Sciatic nerve (tissue), 2 donors: Measurements from ENCODE around the gene SMAD5. TPM values are rescaled to one million over a fixed set of nuclear protein-coding genes. Genes with fewer than 3 reads are reported as not detected.

Experiments
- ATAC-seq: fragments of 200-7000 bp; cut with Tn5 transposase; one replicate; pipeline ENCODE4 v1.9.1; 2020; ENCODE audit warnings: mild to moderate bottlenecking, moderate library complexity
- DNase-seq: peaks from one replicate; pipeline ENCODE4 v3.0.0-alpha.2; 2020; ENCODE audit warnings: low spot score
- intact Hi-C: fragments of 100-400 bp; cut with DNase I; formaldehyde crosslinking; loops from one replicate; pipeline ENCODE4 v1.14.2; 2022
- total RNA-seq: library from RNA; stranded (reverse); fragmentation: NEBNext Ultra II Directional; extraction: Animal tissue kit (Norgen Biotek cat#: 25700); gene quantifications from one replicate; pipeline ENCODE4 v1.2.1, GENCODE V29; 2021
- donor health status: DM: no; HTN: no; CAD: no.
- donor health status: DM: no; HTN: no; CAD: no.

Gene SMAD5
- total RNA-seq, 1 donor from 2014 or later, result 114 TPM

DNA sequence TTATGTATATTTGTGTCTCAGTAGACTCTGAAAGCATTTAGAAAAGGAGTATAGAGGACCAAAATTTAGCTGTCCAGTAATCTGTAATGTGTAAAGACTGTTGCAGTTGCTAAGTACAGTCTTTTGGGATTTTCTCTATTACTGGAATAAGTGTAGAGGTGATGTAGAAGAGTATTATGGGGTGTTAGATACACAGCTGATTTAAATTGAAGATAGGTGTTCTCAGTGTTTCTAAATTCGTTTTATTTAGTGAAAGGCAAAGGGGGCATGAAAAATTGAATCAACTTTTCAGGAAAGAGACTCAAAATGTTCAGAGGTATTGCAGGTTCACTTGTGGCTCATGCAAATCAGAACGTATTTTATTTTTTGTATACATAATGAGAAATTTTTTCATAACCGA lies 13.6 kb downstream of the SMAD5 start:
- ATAC-seq, result no peak
- no peak for DNase-seq
- intact Hi-C loops, result no loop called here

DNA sequence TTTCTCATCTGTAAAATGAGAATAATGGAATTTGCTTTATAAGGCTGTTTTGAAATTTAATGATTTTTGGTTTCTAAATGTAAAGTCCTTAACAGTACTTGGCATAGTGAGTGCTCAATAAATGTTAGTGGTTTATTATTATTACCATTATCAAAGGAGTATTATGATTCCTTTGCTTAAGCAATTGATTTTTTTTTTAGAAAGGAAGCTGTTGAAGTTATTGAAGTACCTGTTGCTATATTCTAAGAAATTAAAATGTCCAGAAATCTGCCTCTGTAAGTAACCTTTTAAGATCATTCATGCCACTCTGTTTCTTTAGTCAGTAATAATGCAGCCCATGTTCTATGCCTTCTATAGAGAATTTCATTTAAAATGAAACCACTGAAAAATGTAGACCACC lies 15.0 kb downstream of the SMAD5 start:
- intact Hi-C loops, result no loop called here
- no peak for DNase-seq
- no peak for ATAC-seq

DNA sequence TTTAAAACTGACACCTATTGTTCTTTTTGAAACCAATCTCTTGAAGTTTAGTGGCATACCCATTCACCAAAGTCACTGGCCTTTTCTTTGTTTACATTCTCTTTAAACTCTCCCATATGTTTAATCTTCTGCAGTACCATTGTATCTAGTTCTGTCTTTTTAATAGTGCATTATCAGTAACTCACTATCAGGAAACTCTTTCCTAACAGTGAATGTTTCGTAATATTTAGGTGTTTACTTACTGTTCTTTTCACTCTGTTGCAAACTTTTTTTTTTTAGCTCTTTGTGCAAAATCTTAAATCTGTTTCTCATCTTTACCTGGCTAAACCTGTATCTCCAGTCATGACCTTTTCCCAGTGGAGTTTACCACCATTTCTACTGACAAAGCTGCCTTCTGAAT lies 17.2 kb downstream of the SMAD5 start:
- ATAC-seq (no peak), DNase-seq (no peak)
- intact Hi-C loops, result no loop called here

DNA sequence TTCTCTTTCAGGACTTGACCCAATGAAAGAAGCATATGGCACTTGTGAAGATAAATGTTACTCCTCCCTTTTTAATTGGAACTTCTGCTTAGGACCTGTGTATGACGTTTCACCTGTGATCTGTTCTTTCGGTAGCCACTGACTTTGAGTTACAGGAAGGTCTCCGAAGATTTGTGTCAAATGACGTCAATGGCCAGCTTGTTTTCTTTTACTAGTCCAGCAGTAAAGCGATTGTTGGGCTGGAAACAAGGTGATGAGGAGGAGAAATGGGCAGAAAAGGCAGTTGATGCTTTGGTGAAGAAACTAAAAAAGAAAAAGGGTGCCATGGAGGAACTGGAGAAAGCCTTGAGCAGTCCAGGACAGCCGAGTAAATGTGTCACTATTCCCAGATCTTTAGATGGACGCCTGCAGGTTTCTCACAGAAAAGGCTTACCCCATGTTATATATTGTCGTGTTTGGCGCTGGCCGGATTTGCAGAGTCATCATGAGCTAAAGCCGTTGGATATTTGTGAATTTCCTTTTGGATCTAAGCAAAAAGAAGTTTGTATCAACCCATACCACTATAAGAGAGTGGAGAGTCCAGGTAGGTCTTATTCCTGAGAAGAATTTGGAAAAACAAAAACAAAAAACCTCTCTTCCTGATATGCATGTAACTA lies 21.1 kb downstream of the SMAD5 start:
- intact Hi-C loops, result no loop called here
- no peak for ATAC-seq
- no peak for DNase-seq

DNA sequence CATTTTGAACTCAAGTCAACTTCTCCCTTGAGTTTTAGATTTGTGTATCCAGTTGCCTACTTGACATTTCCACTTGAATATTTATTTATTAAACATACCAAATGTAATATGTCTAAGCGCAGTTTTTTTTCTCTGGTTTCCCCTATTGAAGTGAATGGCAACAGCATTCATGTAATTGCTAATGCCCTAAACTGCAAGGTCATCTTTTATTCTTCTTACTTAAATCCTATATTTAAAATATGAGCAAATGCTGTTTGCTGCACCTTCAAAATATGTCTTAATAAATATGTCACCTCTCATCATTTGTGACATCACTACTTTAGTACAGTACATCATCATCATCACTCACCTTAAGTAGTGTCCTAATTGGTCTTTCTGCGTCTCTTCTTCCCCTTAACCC lies 22.4 kb downstream of the SMAD5 start:
- ATAC-seq, result no peak
- intact Hi-C loops, result no loop called here
- DNase-seq, result no peak

DNA sequence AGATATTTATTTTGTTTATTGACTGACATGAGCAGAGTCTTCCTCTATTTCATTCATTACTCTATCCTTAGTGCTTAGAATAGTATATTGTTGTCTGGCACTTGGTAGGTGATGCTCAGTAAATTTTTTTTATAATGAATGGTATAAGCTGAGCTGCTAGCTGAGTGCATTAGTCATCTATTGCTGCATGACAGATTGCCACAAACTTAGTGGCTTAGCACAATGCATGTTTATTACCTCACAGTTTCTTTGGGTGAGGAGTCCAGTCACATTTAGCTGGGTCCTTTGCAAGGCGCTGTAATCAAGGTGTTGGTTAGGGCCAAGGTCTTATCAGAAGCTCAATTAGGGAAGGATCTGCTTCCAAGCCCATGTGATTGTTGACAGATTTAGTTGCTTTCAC lies 23.1 kb downstream of the SMAD5 start:
- ATAC-seq (no peak), DNase-seq (no peak)
- intact Hi-C loops, result no loop called here

DNA sequence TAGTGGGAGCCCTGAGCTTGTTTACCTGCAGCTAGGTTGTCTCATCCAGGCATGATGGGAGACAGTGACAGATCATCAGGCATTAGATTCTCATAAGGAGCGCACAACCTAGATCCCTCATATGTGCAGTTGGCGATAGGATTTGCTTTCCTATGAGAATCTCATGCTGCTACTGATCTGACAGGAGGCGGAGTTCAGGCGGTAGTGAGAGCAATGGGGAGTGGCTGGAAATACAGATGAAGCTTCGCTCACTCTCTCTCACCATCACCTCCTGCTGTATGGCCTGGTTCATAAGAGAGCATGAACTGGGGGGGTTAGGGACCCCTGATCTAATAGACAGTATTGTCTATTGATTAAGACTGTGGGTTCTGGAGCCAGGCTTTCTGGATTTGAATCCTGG lies 24.9 kb downstream of the SMAD5 start:
- DNase-seq, result no peak
- no peak for ATAC-seq
- intact Hi-C loops, result no loop called here

DNA sequence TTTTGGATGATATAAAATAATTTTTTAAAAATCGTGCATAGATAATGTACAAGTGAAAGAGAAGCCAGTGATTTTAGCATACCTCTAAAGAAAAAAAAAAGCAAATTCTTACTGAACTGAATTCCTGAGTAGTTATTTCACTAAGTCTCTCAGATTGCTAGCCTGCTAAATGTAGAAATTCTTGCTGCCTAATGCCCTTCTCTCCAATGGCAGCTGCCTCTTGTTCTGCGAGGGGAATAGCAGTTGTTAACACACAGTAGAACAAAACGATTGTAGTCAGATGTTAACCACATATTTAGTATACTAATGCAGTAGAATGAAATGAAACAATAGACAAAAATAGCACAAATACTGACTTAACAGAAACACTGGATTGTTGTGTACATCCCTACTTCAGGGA lies 26.8 kb downstream of the SMAD5 start:
- DNase-seq (no peak), ATAC-seq (no peak)
- intact Hi-C loops, result no loop called here

DNA sequence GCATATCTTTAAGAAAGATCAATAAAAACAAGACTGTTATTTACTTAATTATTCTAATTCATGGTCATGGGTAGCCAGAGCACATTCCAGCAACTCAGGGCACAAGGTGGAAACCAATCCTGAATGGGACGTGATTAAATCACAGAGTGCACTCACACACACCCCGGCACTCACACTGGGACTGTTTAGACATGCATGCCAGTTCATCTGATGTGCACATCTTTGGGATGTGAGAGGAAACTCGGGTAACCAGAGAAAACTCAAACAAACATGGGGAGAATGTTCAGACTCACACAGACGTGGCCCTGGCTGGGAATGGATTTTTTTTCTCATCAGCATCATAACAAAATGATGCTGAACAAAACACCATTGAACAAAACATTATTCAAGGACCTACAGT lies 29.4 kb downstream of the SMAD5 start:
- ATAC-seq (no peak), DNase-seq (no peak)
- intact Hi-C loops, result no loop called here

DNA sequence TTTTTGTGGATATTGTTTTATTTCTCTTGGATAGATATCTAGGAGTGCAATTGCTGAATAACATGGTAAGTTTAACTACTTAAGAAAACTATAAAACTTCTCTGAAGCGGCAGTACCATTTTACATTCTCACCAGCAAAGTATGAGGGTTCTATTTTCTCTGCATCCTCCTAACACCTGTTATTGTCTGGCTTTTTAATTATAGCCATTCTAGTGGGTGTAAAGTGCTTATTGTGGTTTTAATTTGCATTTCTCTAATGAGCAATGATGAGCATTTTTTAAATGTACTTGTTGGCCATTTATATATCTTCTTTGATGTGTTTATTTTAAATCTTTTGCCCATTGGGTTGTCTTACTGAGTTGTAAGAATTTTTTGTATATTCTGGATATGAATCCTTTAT lies 31.6 kb downstream of the SMAD5 start:
- intact Hi-C loops, result no loop called here
- no peak for DNase-seq
- no peak for ATAC-seq

DNA sequence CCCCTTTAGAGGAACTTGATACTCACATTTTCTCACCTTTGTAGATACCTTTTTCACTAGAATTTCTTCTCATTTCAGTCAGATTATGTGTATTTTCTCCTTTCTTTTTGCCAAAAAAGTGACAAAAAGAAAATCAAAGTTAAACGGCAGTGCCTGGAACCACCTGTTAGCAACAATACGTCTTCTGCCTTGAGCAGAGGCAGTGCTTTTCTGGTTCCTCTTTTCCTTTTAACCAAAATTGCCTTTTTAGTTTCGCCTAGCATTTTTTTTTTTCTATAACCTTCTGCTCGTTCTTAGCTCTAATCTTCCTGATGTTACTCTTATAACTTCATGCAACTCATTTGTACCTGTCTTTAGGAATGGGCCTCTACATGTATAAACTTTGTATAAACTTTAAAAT lies 34.3 kb downstream of the SMAD5 start:
- intact Hi-C loops, result no loop called here
- DNase-seq (no peak), ATAC-seq (no peak)

DNA sequence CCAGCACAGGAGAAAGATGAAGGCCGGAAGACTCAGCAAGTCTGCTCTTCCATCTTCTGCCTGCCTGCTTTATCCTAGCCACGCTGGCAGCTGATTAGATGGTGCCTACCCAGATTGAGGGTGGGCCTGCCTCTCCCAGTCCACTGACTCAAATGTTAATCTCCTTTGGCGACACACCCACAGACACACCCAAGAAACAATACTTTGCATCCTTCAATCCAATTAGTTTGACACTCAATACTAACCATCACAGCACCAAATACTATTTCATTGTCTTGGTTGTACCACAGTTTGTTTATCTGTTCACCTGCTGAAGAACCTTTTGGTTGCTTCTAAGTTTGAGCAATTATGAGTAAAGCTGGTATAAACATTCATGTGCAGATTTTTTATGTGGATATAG lies 36.6 kb downstream of the SMAD5 start:
- intact Hi-C loops, result no loop called here
- no peak for DNase-seq
- no peak for ATAC-seq

DNA sequence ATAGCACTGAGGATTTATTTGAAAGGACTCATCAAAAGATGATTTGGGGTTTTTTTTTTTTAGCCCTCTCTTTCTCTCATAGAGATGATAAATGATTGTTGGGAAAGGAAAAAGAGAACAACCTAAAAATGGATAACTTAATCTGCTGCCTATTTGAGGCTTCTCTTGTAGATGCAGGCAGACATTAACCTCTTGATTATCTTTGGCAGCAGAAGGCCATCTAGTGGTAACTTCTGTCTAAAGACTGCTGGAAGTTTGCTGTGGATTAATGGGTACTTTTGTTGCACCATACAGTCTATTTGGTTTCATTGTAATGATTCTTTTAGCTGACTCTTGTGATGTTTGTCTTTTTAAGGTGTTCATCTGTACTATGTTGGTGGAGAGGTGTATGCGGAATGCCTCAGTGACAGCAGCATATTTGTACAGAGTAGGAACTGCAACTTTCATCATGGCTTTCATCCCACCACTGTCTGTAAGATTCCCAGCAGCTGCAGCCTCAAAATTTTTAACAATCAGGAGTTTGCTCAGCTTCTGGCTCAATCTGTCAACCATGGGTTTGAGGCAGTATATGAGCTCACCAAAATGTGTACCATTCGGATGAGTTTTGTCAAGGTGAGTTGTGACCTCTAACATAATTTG lies 41.5 kb downstream of the SMAD5 start:
- ATAC-seq, result no peak
- DNase-seq, result no peak
- intact Hi-C loops, result loop anchor here (5.0 kb wide), 1 partner anchor 37 kb away; no protein-coding TSS in a partner anchor

DNA sequence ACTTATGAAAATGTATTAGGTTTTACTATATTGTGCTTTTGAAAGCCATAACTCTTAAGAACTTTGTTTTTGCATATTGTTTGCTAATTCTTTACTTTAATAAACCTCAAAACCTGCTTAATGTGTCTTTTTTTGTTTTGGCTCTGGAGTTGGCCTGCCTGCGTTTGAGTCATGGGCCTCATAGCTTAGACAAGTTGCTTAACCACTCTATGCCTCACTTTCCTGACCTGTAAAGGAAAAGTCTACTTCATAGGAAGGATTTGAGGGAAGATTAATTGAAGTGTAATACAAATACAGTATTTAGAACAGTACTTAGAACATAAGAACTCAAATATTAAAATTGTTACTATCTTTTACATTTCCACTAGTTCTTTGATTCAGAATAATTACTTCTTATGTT lies 50.0 kb downstream of the SMAD5 start:
- intact Hi-C loops, result no loop called here
- no peak for ATAC-seq
- DNase-seq, result no peak

DNA sequence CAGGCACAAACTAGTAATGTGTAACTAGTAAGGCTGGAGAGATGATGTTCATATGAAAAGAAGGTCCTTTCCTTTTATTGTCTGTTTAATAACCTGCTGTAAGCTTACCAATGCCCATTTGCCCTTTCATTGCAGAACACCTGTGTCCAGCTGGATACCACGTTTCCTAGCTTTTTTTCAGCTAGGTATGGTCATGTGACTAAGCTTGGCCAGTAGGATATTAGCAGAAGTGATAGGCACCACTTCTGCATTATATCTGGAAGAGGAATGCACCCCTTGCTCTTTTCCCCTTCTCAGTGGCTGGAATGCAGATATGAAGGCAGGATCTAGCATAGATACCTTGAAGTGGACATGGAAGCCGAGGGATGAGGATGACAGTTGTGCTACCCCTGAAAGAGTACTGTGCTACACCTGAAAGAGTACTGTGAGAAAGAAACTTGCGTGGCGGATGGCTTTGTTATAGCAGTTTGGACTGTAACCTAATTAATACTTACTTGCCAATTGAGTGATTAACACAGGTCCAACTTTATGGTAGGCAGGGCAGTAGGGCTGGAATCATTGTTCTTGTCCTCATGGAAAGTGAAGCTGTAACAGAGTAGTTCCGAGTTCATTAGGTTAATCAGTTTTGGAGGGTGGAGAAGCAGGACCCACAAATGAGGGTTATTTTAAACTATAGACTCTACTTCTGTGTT lies 53.5 kb downstream of the SMAD5 start:
- intact Hi-C loops, result loop anchor here (5.0 kb wide), 1 partner anchor 721 kb away; no protein-coding TSS in a partner anchor
- DNase-seq (no peak), ATAC-seq (no peak)

DNA sequence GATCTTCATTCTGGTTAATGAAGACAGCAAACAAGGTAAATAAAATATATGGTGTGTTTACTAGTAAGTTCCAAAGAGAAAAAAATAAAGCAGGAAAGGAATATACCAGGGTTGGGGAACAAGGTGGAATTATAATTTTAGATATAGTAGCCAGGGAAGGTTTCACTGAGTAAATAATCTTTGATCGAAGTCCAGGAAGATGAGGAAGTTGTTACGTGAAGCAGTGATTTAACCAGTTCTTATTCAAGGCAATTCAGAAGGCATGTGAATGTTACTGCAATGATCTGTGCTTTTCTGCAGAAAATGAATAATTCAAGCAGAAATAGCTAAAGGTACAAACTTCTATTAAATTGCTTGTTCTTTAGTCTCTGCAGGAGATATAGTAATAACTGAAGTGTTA lies 54.2 kb downstream of the SMAD5 start:
- ATAC-seq, result no peak
- DNase-seq, result no peak
- intact Hi-C loops, result loop anchor here (5.0 kb wide), 1 partner anchor 721 kb away; no protein-coding TSS in a partner anchor

DNA sequence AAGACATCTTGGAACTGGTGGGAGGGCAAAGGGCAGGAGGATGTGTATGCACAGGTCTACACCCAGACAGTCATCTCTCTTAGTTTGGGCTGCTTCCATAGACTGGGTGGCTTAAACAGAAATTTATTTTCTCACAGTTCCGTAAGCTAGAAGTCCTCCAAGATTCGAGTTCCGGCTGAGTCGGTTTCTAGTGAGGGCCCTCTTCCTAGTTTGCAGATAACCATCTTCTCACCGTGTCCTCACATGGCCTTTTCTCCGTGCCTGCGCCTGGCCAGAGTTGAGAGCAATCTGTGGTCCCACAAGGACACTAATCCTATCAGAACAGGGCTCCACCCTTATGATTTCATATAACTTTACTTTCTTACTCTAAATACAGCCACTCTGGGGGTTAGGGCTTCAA lies 56.2 kb downstream of the SMAD5 start:
- ATAC-seq (no peak), DNase-seq (no peak)
- intact Hi-C loops, result loop anchor here (5.0 kb wide), 1 partner anchor 718 kb away; no protein-coding TSS in a partner anchor

DNA sequence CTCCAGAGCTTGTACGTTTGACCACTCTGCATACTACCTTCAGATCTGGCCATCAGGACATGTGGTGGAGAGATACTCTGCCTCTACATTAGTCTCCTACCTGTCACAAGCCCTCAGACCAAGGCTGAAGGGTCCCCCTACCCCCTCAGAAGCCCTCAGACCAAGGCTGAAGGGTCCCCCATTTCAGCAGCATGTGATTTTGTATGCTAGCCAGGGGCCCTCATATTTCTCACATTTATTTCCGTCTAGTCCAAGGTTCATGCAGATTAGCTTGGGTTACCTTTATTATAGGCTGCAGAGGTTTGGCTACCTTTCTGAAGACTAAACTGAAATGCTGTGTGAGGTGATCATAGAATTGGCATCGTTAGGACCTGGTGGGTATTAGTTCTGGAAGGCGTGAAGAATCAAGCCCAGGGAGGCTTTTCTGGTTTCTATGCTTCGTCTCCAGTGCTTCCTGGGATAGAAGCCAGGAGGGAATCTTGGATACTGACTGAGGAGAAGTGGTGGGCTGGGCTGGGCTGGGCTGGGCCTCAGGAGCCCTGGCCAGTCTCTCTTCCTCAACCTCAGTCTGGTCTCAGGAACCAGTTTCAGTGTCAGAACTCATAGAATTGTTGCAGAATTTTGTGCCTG lies 57.6 kb downstream of the SMAD5 start:
- no peak for DNase-seq
- no peak for ATAC-seq
- intact Hi-C loops, result no loop called here

DNA sequence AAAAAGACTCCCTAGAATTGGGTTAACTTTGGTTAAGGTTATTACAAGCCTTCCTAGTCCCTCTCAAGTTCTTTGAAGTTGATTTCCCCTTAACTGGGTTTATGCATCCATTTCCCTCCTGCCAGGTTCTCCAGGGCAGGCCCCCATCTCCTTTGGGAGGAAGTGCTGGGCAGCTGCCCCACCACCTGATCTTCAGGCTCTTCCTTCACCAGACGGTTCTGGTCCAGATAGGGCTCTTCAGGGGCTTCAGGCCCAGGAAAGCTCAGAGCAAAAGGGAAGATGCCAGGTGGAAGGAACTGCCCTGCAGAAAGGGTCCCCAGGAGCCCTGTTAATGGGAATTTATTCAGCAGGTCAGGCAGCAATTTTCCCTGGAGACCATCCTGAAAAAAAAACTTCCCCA lies 58.3 kb downstream of the SMAD5 start:
- no peak for ATAC-seq
- intact Hi-C loops, result no loop called here
- no peak for DNase-seq
